ENCODE measurements around the gene ATP8A1.
"Not testable (repeated sequence)": the region's sequence is repeated elsewhere in the genome, so short reads cannot be mapped to it uniquely, and the experiment has no call there.

ATP8A1 gene

GRCh38 chr4:42474406-42474805, 182.5 kb downstream of the ATP8A1 start:
- DNase-seq (ENCODE audit: low read depth in 1 of 2, low spot score in 1 of 2), result no peak

- DNase-seq (ENCODE audit: low read depth in 1 of 2, low spot score in 1 of 2), result no peak
These were observed 183.7 kb downstream of the ATP8A1 start for GRCh38 chr4:42473071-42473684.

- DNase-seq (ENCODE audit: low read depth in 1 of 2, low spot score in 1 of 2), result no peak
These were observed 185.0 kb downstream of the ATP8A1 start for GRCh38 chr4:42471896-42472295.

GRCh38 chr4:42470023-42470422, 186.9 kb downstream of the ATP8A1 start:
- no peak for DNase-seq (ENCODE audit: low read depth in 1 of 2, low spot score in 1 of 2)

- DNase-seq (ENCODE audit: low read depth in 1 of 2, low spot score in 1 of 2), result not testable (repeated sequence)
These were observed 189.1 kb downstream of the ATP8A1 start for GRCh38 chr4:42467777-42468176.

GRCh38 chr4:42466273-42466844, 190.5 kb downstream of the ATP8A1 start:
- DNase-seq (ENCODE audit: low read depth in 1 of 2, low spot score in 1 of 2), result no peak

GRCh38 chr4:42464550-42465094, 192.3 kb downstream of the ATP8A1 start:
- no peak for DNase-seq (ENCODE audit: low read depth in 1 of 2, low spot score in 1 of 2)

- DNase-seq (ENCODE audit: low read depth in 1 of 2, low spot score in 1 of 2), result not testable (repeated sequence)
These were observed 195.7 kb downstream of the ATP8A1 start for GRCh38 chr4:42461216-42461615.

GRCh38 chr4:42460043-42460442, 196.9 kb downstream of the ATP8A1 start:
- no peak for DNase-seq (ENCODE audit: low read depth in 1 of 2, low spot score in 1 of 2)

GRCh38 chr4:42458657-42459056, 198.2 kb downstream of the ATP8A1 start:
- no peak for DNase-seq (ENCODE audit: low read depth in 1 of 2, low spot score in 1 of 2)

- DNase-seq (ENCODE audit: low read depth in 1 of 2, low spot score in 1 of 2), result no peak
These were observed 202.0 kb downstream of the ATP8A1 start for GRCh38 chr4:42454755-42455420.

GRCh38 chr4:42453612-42454011, 203.3 kb downstream of the ATP8A1 start:
- no peak for DNase-seq (ENCODE audit: low read depth in 1 of 2, low spot score in 1 of 2)

GRCh38 chr4:42452823-42453222, 204.1 kb downstream of the ATP8A1 start:
- no peak for DNase-seq (ENCODE audit: low read depth in 1 of 2, low spot score in 1 of 2)

GRCh38 chr4:42446823-42447222, 210.1 kb downstream of the ATP8A1 start:
- no peak for DNase-seq (ENCODE audit: low read depth in 1 of 2, low spot score in 1 of 2)

- DNase-seq (ENCODE audit: low read depth in 1 of 2, low spot score in 1 of 2), result no peak
These were observed 211.9 kb downstream of the ATP8A1 start for GRCh38 chr4:42445038-42445437.

- no peak for DNase-seq (ENCODE audit: low read depth in 1 of 2, low spot score in 1 of 2)
These were observed 214.3 kb downstream of the ATP8A1 start for GRCh38 chr4:42442601-42443000.

- DNase-seq (ENCODE audit: low read depth in 1 of 2, low spot score in 1 of 2), result no peak
These were observed 216.8 kb downstream of the ATP8A1 start for GRCh38 chr4:42440083-42440482.

- no peak for DNase-seq (ENCODE audit: low read depth in 1 of 2, low spot score in 1 of 2)
These were observed 219.9 kb downstream of the ATP8A1 start for GRCh38 chr4:42436928-42437565.

GRCh38 chr4:42428036-42428435, 228.9 kb downstream of the ATP8A1 start:
- DNase-seq (ENCODE audit: low read depth in 1 of 2, low spot score in 1 of 2), result no peak

- no peak for DNase-seq (ENCODE audit: low read depth in 1 of 2, low spot score in 1 of 2)
These were observed 231.5 kb downstream of the ATP8A1 start for GRCh38 chr4:42425146-42426065.

- DNase-seq (ENCODE audit: low read depth in 1 of 2, low spot score in 1 of 2), result no peak
These were observed 236.8 kb downstream of the ATP8A1 start for GRCh38 chr4:42420140-42420539.
